SK-N-MC (cell line): ENCODE measurements around the gene LAMTOR2.

Source experiments
- EZH2 ChIP-seq: fragments of 200-600 bp; sonication (generic); IDR thresholded peaks from one replicate; pipeline ENCODE4 v1.6.1; 2017; ENCODE audit warnings: antibody characterized with exemption
- FOXP2 ChIP-seq: optimal IDR thresholded peaks from 2 replicates; pipeline ENCODE3; 2011; ENCODE audit warnings: mild to moderate bottlenecking, moderate library complexity; ENCODE audit not compliant: insufficient read depth; ENCODE audit errors: extremely low read length, control extremely low read depth
- POLR2AphosphoS5 ChIP-seq: IDR thresholded peaks from 2 replicates; pipeline ENCODE4 v1.6.1; 2012; ENCODE audit warnings: mild to moderate bottlenecking, low read depth, low read length, borderline replicate concordance

DNA sequence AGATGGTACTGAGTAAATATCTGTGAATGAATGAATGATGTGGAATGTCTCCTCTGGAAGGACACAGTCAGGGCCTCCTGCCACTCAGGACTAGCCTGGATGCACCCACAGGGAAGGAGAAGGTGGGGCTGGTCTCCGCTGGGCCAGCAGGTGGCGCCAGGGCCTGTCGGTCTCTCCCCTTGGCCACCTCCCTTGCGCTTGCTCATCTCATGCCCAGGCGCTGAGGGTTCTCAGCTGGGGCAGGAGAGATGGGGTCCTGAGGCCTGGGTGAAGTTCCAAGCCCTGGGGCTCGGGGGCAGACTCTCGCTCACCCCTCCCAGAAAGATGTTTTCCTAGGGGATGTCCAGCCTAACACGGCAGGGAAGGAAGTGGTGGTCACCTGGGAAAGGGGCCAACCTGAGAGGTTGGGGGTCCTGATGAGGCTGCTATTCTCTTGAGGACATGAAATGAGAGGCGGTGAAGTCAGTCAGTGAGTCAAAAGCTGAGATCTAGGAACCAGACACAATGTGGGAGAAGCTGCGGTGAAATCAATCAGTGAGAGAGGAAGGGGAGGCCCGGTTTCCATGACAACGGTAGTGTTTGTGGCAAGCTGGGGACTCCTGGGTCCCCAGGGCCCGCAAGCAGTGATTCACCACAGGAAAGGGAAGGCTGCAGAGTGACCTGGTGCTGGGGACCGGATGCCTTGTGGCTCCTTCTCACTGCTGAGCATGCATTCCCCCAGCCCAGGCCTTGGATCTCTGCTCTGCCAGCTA lies 42.2 kb downstream of the LAMTOR2 start:
- TF ChIP-seq POLR2AphosphoS5 = no peak
- TF ChIP-seq EZH2 = no peak
- no peak for TF ChIP-seq FOXP2
